HL-60 (cell line): ENCODE measurements around the gene ADGRB2. TPM values are rescaled to one million over a fixed set of nuclear protein-coding genes. Genes with fewer than 3 reads are reported as not detected.

ENCODE experiments used
- DNase-seq, 2 experiments: peaks; one replicate each; pipeline ENCODE4 v3.0.0-alpha.2; 2010 to 2020; ENCODE audit warnings: low read depth in 1 of 2, low spot score in 1 of 2
- H3K27ac ChIP-seq: fragments of 250-450 bp; sonication (Bioruptor Pico); replicated peaks from 2 replicates; pipeline ENCODE4 v1.5.1; 2020; ENCODE audit warnings: mild to moderate bottlenecking, moderate library complexity
- H3K27me3 ChIP-seq: fragments of 250-450 bp; sonication (Bioruptor Pico); 2 replicates; pipeline ENCODE4 v1.5.1; 2021; ENCODE audit warnings: mild to moderate bottlenecking, moderate library complexity; ENCODE audit not compliant: insufficient read depth, poor library complexity, severe bottlenecking
- H3K4me3 ChIP-seq: replicated peaks from 2 replicates; pipeline ENCODE4 v1.5.1; 2011; ENCODE audit warnings: mild to moderate bottlenecking, control low read depth, low read length; ENCODE audit not compliant: insufficient read depth
- GABPA ChIP-seq: IDR thresholded peaks from 2 replicates; pipeline ENCODE4 v1.6.1; 2012; ENCODE audit warnings: low read depth
- POLR2AphosphoS5 ChIP-seq: IDR thresholded peaks from 2 replicates; pipeline ENCODE4 v1.6.1; 2012; ENCODE audit warnings: low read depth
- SPI1 ChIP-seq: IDR thresholded peaks from 2 replicates; pipeline ENCODE4 v1.6.1; 2012; ENCODE audit warnings: low read depth, mild to moderate bottlenecking, borderline replicate concordance
- microRNA-seq: library from miRNA; unstranded; fragments of <30 nt; microRNA quantifications from one replicate; pipeline ENCODE4, GENCODE V29; 2018
- TF ChIP-seq, protein P1 (sequence below): IDR thresholded peaks from 2 replicates; pipeline ENCODE4 v1.6.1; 2012; ENCODE audit warnings: low read depth; ENCODE audit not compliant: insufficient replicate concordance
- TF ChIP-seq, protein P2 (sequence below): IDR thresholded peaks from one replicate; pipeline ENCODE4 v1.5.1; 2011; ENCODE audit warnings: low read length, control low read depth, inconsistent platforms; ENCODE audit not compliant: insufficient read depth

Gene ADGRB2

DNA sequence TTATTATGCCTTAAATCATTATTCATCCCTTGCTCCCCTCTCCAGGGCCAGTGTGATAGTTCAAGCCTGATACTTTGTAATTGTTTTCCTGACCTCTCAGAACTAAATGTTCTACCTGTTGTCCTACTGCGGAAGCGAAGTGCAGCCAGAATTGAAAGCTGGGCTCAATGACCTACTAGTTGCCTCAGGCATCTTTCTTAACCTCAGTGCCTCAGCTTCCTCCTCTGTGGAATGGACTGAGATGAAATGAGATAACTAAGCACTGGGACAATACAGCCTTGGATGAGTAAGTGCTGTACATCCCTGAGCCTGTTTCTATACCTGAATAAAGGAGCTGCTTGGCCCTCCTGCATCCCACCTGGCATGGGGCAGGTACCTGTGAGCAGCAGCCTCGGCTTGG lies 86.7 kb downstream of the ADGRB2 start:
- no peak for TF ChIP-seq GABPA
- TF ChIP-seq POLR2AphosphoS5: no peak
- TF ChIP-seq, protein P1, sequence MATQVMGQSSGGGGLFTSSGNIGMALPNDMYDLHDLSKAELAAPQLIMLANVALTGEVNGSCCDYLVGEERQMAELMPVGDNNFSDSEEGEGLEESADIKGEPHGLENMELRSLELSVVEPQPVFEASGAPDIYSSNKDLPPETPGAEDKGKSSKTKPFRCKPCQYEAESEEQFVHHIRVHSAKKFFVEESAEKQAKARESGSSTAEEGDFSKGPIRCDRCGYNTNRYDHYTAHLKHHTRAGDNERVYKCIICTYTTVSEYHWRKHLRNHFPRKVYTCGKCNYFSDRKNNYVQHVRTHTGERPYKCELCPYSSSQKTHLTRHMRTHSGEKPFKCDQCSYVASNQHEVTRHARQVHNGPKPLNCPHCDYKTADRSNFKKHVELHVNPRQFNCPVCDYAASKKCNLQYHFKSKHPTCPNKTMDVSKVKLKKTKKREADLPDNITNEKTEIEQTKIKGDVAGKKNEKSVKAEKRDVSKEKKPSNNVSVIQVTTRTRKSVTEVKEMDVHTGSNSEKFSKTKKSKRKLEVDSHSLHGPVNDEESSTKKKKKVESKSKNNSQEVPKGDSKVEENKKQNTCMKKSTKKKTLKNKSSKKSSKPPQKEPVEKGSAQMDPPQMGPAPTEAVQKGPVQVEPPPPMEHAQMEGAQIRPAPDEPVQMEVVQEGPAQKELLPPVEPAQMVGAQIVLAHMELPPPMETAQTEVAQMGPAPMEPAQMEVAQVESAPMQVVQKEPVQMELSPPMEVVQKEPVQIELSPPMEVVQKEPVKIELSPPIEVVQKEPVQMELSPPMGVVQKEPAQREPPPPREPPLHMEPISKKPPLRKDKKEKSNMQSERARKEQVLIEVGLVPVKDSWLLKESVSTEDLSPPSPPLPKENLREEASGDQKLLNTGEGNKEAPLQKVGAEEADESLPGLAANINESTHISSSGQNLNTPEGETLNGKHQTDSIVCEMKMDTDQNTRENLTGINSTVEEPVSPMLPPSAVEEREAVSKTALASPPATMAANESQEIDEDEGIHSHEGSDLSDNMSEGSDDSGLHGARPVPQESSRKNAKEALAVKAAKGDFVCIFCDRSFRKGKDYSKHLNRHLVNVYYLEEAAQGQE: no peak
- TF ChIP-seq SPI1: no peak
- TF ChIP-seq, protein P2, sequence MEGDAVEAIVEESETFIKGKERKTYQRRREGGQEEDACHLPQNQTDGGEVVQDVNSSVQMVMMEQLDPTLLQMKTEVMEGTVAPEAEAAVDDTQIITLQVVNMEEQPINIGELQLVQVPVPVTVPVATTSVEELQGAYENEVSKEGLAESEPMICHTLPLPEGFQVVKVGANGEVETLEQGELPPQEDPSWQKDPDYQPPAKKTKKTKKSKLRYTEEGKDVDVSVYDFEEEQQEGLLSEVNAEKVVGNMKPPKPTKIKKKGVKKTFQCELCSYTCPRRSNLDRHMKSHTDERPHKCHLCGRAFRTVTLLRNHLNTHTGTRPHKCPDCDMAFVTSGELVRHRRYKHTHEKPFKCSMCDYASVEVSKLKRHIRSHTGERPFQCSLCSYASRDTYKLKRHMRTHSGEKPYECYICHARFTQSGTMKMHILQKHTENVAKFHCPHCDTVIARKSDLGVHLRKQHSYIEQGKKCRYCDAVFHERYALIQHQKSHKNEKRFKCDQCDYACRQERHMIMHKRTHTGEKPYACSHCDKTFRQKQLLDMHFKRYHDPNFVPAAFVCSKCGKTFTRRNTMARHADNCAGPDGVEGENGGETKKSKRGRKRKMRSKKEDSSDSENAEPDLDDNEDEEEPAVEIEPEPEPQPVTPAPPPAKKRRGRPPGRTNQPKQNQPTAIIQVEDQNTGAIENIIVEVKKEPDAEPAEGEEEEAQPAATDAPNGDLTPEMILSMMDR: no peak
- peaks cover 7% of the 10 kb centered on the region for H3K27me3 ChIP-seq
- DNase-seq: no peak

More for the DNA sequence above, 86.7 kb downstream of the ADGRB2 start:
- Histone ChIP-seq H3K27ac (no peak overlapping the region), H3K4me3 (no peak overlapping the region)

Small RNA genes within 50 kb of the gene (microRNA-seq; reads per million reads assigned to microRNA genes)
- not detected for gene MIR4254
